ENCODE data around the gene ELL. TPM values are rescaled to one million over a fixed set of nuclear protein-coding genes. Genes with fewer than 3 reads are reported as not detected.
"Not testable (repeated sequence)": the region's sequence is repeated elsewhere in the genome, so short reads cannot be mapped to it uniquely, and the experiment has no call there.

Gene ELL
- total RNA-seq, 1 experiment from 2014 or later: 17.0 TPM

GRCh38 chr19:18541258-18541991 lies 19.6 kb upstream of the ELL start:
- Histone ChIP-seq H3K9me3 (ENCODE audit: control insufficient read depth, low read depth, low read length) (no peaks in the 10 kb centered on the region), H3K4ac (ENCODE audit: low read depth, low read length) (no peak overlapping the region), H4K20me1 (ENCODE audit: control insufficient read depth, insufficient read depth, insufficient read length) (no peaks in the 10 kb centered on the region), H3K27me3 (ENCODE audit: insufficient read depth, low read length) (no peaks in the 10 kb centered on the region), H3K23ac (ENCODE audit: insufficient read length, low read depth, low read length) (no peak overlapping the region), H2BK15ac (ENCODE audit: low read depth, low read length) (no peak overlapping the region), H3K79me2 (ENCODE audit: insufficient read depth, low read length) (no peaks in the 10 kb centered on the region), H3K79me1 (ENCODE audit: insufficient read depth, low read depth, low read length, poor library complexity, severe bottlenecking) (peaks cover 3% of the 10 kb centered on the region), H4K91ac (ENCODE audit: insufficient read length, low read depth, low read length) (no peak overlapping the region), H3K14ac (ENCODE audit: insufficient read depth, low read length) (no peak overlapping the region), H2BK5ac (ENCODE audit: insufficient read length, low read length) (no peak overlapping the region), H2BK120ac (ENCODE audit: low read depth, low read length, poor library complexity, severe bottlenecking) (no peak overlapping the region), H2AK5ac (ENCODE audit: insufficient read length, low read length) (no peak overlapping the region), H3K56ac (ENCODE audit: insufficient read length, low read depth, low read length) (no peak overlapping the region), H4K5ac (ENCODE audit: insufficient read length, low read depth, low read length) (no peak overlapping the region), H4K8ac (replicated peaks; ENCODE audit: insufficient read length, low read depth, low read length) (no peak overlapping the region), H3K4me2 (ENCODE audit: insufficient read depth, insufficient read length, low read length) (no peak overlapping the region), H3T11ph (ENCODE audit: low read length) (no peak overlapping the region), H3K9ac (ENCODE audit: extremely low read depth, insufficient read length, low read length) (no peak overlapping the region), H3K23me2 (ENCODE audit: insufficient read length, low read depth, low read length, poor library complexity, severe bottlenecking) (peaks cover 8% of the 10 kb centered on the region), H2AFZ (ENCODE audit: low read length) (no peak overlapping the region), H3K4me1 (ENCODE audit: insufficient read depth, low read length) (0 out of 2 replicates have a peak, but pooled peaks cover 2% of the 10 kb centered on the region), H2BK20ac (ENCODE audit: low read depth, low read length, poor library complexity, severe bottlenecking) (no peak overlapping the region), H2BK12ac (ENCODE audit: insufficient read length, low read depth, low read length) (no peak overlapping the region), H3K27ac (ENCODE audit: insufficient read length, low read depth, low read length) (no peak overlapping the region), H3K18ac (ENCODE audit: insufficient read length, low read depth, low read length) (no peak overlapping the region)
- H3K27ac Mint-ChIP-seq: peak overlapping the region in 1 of 3 experiments; percentile 90; a peak in 2 of 7 replicates
- H3K27me3 Mint-ChIP-seq (ENCODE audit: low read depth): no peaks in the 10 kb centered on the region
- peaks cover 12% of the 10 kb centered on the region in 2 experiments for H3K4me1 Mint-ChIP-seq
- DNase-seq: no peak
- WGBS (ENCODE audit: extremely low coverage, insufficient read length, low lambda C conversion rate): no CpG with 5 or more reads among the region's 21 CpGs
- peaks cover 18 to 51% (median 51%) of the 10 kb centered on the region in 3 experiments; a peak in 6 of 7 replicates for H3K36me3 Mint-ChIP-seq (ENCODE audit: insufficient read depth in 1 of 3, low read depth in 3 of 3)
- no peaks in the 10 kb centered on the region for H3K9me3 Mint-ChIP-seq
- peak overlapping the region; percentile 32 to 36; a peak in 4 of 5 replicates for H3K4me3 Mint-ChIP-seq
- TF ChIP-seq CTCF (conservative IDR thresholded peaks at IDR 0.05): no peak

- H4K8ac ChIP-seq (replicated peaks; ENCODE audit: insufficient read length, low read depth, low read length); H2AFZ ChIP-seq (ENCODE audit: low read length); H2BK5ac ChIP-seq (ENCODE audit: insufficient read length, low read length); H3K79me1 ChIP-seq (ENCODE audit: insufficient read depth, low read depth, low read length, poor library complexity, severe bottlenecking); H3K9ac ChIP-seq (ENCODE audit: extremely low read depth, insufficient read length, low read length); H3K27me3 Mint-ChIP-seq (ENCODE audit: low read depth); H3K79me2 ChIP-seq (ENCODE audit: insufficient read depth, low read length); H3K9me3 ChIP-seq (ENCODE audit: control insufficient read depth, low read depth, low read length); H3K14ac ChIP-seq (ENCODE audit: insufficient read depth, low read length); H2BK15ac ChIP-seq (ENCODE audit: low read depth, low read length); H3K23me2 ChIP-seq (ENCODE audit: insufficient read length, low read depth, low read length, poor library complexity, severe bottlenecking); H2BK120ac ChIP-seq (ENCODE audit: low read depth, low read length, poor library complexity, severe bottlenecking); H2BK20ac ChIP-seq (ENCODE audit: low read depth, low read length, poor library complexity, severe bottlenecking); H3K18ac ChIP-seq (ENCODE audit: insufficient read length, low read depth, low read length); H3K4me2 ChIP-seq (ENCODE audit: insufficient read depth, insufficient read length, low read length); H4K20me1 ChIP-seq (ENCODE audit: control insufficient read depth, insufficient read depth, insufficient read length); H3K4me3 Mint-ChIP-seq; H2AK5ac ChIP-seq (ENCODE audit: insufficient read length, low read length); H4K91ac ChIP-seq (ENCODE audit: insufficient read length, low read depth, low read length); H3T11ph ChIP-seq (ENCODE audit: low read length); H3K27ac Mint-ChIP-seq; H3K27me3 ChIP-seq (ENCODE audit: insufficient read depth, low read length); H3K27ac ChIP-seq (ENCODE audit: insufficient read length, low read depth, low read length); H3K4ac ChIP-seq (ENCODE audit: low read depth, low read length); H3K23ac ChIP-seq (ENCODE audit: insufficient read length, low read depth, low read length); DNase-seq; H4K5ac ChIP-seq (ENCODE audit: insufficient read length, low read depth, low read length); H3K4me1 ChIP-seq (ENCODE audit: insufficient read depth, low read length); H3K56ac ChIP-seq (ENCODE audit: insufficient read length, low read depth, low read length); H2BK12ac ChIP-seq (ENCODE audit: insufficient read length, low read depth, low read length); H3K9me3 Mint-ChIP-seq: not testable (repeated sequence)
- Mint-ChIP-seq H3K4me1 (peaks cover 12% of the 10 kb centered on the region in 2 experiments), H3K36me3 (ENCODE audit: insufficient read depth in 1 of 3, low read depth in 3 of 3) (peaks cover 21 to 63% (median 63%) of the 10 kb centered on the region in 3 experiments; a peak in 6 of 7 replicates)
- no CpG with 5 or more reads among the region's 1 CpG for WGBS (ENCODE audit: extremely low coverage, insufficient read length, low lambda C conversion rate)
These were observed 18.3 kb upstream of the ELL start for GRCh38 chr19:18540200-18540599.
